Heart left ventricle (tissue), 16 donors: ENCODE data around the gene DEAF1. TPM values are rescaled to one million over a fixed set of nuclear protein-coding genes. Genes with fewer than 3 reads are reported as not detected.
A peak's percentile ranks its signal among the peaks of the same experiment; 100 is the strongest.

ENCODE experiments used
- ATAC-seq, 4 donors: fragments of 200-7000 bp; cut with Tn5 transposase; one replicate each; pipeline ENCODE4 v1.9.1; 2020 to 2022; ENCODE audit warnings: moderate library complexity in 4 of 4, mild to moderate bottlenecking in 3 of 4, moderate number of reproducible peaks in 1 of 4
- DNase-seq, 5 donors: peaks; one replicate each; pipeline ENCODE4 v3.0.0-alpha.2; 2020
- H3K27ac ChIP-seq, 12 donors: fragments of 200-600 bp; sonication (generic) in 4 of 12; one replicate each; pipeline versions ENCODE4 v1.5.0 to v1.8.0; 2016 to 2022; ENCODE audit warnings: mild to moderate bottlenecking in 2 of 12
- H3K27me3 ChIP-seq, 9 donors: fragments of 200-600 bp; sonication (generic) in 2 of 9; one replicate each; pipeline versions ENCODE4 v1.5.1 to v1.8.0; 2016 to 2022; ENCODE audit warnings: mild to moderate bottlenecking in 3 of 9
- H3K36me3 ChIP-seq, 9 donors: fragments of 200-600 bp; sonication (generic) in 2 of 9; one replicate each; pipeline versions ENCODE4 v1.5.0 to v1.8.0; 2018 to 2022; ENCODE audit warnings: mild to moderate bottlenecking in 2 of 9
- H3K4me1 ChIP-seq, 12 donors: fragments of 200-600 bp; sonication (generic) in 4 of 12; one replicate each; pipeline versions ENCODE4 v1.5.0 to v1.8.0; 2016 to 2022; ENCODE audit warnings: mild to moderate bottlenecking in 3 of 12
- H3K4me3 ChIP-seq, 12 donors: fragments of 200-600 bp; sonication (generic) in 4 of 12; one replicate each; pipeline versions ENCODE4 v1.5.0 to v1.8.0; 2017 to 2022; ENCODE audit warnings: mild to moderate bottlenecking in 9 of 12, moderate library complexity in 4 of 12
- H3K9me3 ChIP-seq, 12 donors: fragments of 200-600 bp; sonication (generic) in 4 of 12; one replicate each; pipeline versions ENCODE4 v1.5.0 to v1.8.0; 2016 to 2022; ENCODE audit warnings: mild to moderate bottlenecking in 1 of 12
- POLR2A ChIP-seq, 2 donors: fragments of 450-650 bp; IDR thresholded peaks; one replicate each; pipeline ENCODE4 v1.6.1; 2017; ENCODE audit warnings: antibody characterized with exemption in 2 of 2, mild to moderate bottlenecking in 2 of 2, moderate library complexity in 2 of 2
- WGBS, 4 donors: extraction: QIAGEN DNeasy Blood & Tissue Kit in 2 of 4; methylation state at CpG; one replicate each; pipeline versions ENCODE4 v1.1.5 to v1.1.7; 2013 to 2018; 5-methylcytosine and 5-hydroxymethylcytosine counted together
- intact Hi-C, 10 donors: fragments of 100-400 bp; cut with DNase I; formaldehyde crosslinking; loops; one replicate each; pipeline versions ENCODE4 v1.11.1 to v1.14.2; 2022
- polyA plus RNA-seq, 2 donors: library from polyadenylated mRNA; stranded (reverse); fragments of 200-250 nt; gene quantifications; one replicate each; pipeline ENCODE4 v1.2.3, GENCODE V29; 2013
- total RNA-seq, 9 donors: library from RNA; depleted of rRNA in 2 of 9; stranded (reverse); fragments of >200 nt in 2 of 9; fragmentation: NEBNext Ultra II Directional in 3 of 9; extraction: Animal tissue kit (Norgen Biotek cat#: 25700) in 3 of 9; gene quantifications; one replicate each; pipeline versions ENCODE4 v1.1.0 to v1.2.4, GENCODE V29; 2016 to 2023
- TF ChIP-seq, protein P1 (sequence below), 12 donors: fragments of 200-600 bp; sonication (generic) in 4 of 12; IDR thresholded peaks; one replicate each; pipeline versions ENCODE4 v1.5.0 to v1.8.0; 2018 to 2022; ENCODE audit warnings: antibody characterized with exemption in 12 of 12, mild to moderate bottlenecking in 5 of 12
- donor health status: ischemic (EF 13 %, LVEDD 7.1; RV severe dilation, severe dysfunction).
- donor health status: healthy with polysubstance abuse.
- donor health status: DM: no; HTN: yes; CAD: no.
- donor health status: DM: no; HTN: no; CAD: no.
- donor health status: ischemic (EF 25% LVEDD 6.9; RV normal size, moderate dysfunction).
- donor health status: ischemic (EF 25% LVEDD 5.7; RV mildly dilated, moderate dysfunction).
- donor health status: healthy.
- donor health status: DM: yes; HTN: yes; CAD: no.
- donor health status: ischemic (EF 35%, LVEDD 5.7; RV mildly dilated, moderate dysfunction).
- donor health status: nonischemic (EF 11% LVEDD 7.7; RV severe dilation, severe dysfunction).
- donor health status: DM: yes; HTN: yes; CAD: no.
- donor health status: PGD.
- donor health status: ischemic (EF 29% LVEDD 5.4; RV normal size, mild dysfunction).
- donor health status: nonischemic (EF 23%, LVEDD 6.1; RV moderate dilation, normal function).

DEAF1 gene
- total and polyA plus RNA-seq, 11 donors, result 11.8 to 25.6 (median 15.1) TPM

DNA sequence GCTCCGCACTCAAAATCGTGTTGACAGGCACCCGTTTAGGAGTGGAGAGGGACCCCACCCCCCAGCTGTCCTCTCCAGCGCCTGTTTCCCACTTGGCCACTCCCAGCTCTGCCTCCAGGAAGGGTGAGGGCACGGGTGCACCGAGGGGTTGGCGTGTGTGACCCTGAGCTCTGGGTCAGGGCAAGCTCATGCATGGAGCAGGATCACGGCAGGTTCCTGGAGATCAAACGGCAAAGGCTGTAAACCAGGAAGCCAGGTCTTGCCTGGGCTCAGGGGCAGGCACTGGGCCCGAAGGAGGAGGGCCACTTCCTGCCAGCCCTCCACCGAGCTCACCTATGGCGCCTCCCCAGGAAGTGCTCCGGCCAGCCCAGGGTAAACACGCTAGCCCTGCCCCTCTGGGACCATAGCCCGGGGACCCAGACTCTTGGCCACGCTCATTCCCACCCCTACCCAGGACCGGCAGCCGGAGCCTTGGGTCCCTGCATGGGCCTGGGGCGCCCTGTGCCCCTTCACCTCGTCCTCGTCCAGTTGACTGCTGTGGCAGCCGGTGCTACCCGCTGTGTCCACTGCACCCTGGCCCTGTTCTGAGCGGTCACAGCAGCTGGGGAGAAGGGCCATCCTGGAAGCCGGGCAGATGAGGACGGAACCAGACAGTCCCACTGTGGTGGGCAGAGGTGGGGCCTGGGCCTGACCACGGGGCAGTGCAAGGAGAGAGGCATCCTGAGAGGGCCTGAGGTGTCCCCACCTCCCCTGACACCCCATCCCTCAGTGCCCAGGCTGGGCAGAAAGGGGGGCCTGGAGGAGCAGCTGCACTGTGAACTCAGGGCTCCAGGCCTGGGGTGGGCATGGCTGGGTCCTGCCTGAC is 10.0 kb upstream of the DEAF1 start:
- no peaks in the 10 kb centered on the region for H3K9me3 ChIP-seq
- peak in 3 of 4 donors; percentile 13 to 43 (median 33) for ATAC-seq
- peaks cover 0 to 32% (median 15%) of the 10 kb centered on the region in 9 donors for H3K36me3 ChIP-seq
- WGBS, 4 donors, result 65 to 83% (median 70%) methylated on average over 18 to 27 of the region's 27 CpGs
- H3K4me1 ChIP-seq, result peaks cover 0 to 32% (median 17%) of the 10 kb centered on the region in 12 donors
- peaks cover 0 to 40% (median 14%) of the 10 kb centered on the region in 9 donors for H3K27me3 ChIP-seq
- peak overlapping the region in 1 of 12 donors; percentile 78 for H3K27ac ChIP-seq
- intact Hi-C loops, result no loop called here
- TF ChIP-seq, protein P1, sequence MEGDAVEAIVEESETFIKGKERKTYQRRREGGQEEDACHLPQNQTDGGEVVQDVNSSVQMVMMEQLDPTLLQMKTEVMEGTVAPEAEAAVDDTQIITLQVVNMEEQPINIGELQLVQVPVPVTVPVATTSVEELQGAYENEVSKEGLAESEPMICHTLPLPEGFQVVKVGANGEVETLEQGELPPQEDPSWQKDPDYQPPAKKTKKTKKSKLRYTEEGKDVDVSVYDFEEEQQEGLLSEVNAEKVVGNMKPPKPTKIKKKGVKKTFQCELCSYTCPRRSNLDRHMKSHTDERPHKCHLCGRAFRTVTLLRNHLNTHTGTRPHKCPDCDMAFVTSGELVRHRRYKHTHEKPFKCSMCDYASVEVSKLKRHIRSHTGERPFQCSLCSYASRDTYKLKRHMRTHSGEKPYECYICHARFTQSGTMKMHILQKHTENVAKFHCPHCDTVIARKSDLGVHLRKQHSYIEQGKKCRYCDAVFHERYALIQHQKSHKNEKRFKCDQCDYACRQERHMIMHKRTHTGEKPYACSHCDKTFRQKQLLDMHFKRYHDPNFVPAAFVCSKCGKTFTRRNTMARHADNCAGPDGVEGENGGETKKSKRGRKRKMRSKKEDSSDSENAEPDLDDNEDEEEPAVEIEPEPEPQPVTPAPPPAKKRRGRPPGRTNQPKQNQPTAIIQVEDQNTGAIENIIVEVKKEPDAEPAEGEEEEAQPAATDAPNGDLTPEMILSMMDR (IDR thresholded peaks at IDR 0.05), result no peak
- TF ChIP-seq POLR2A (IDR thresholded peaks at IDR 0.05), result no peak
- peak overlapping the region in 2 of 12 donors; percentile 56 to 60 for H3K4me3 ChIP-seq
- DNase-seq, result peak in 1 of 5 donors; percentile 60

DNA sequence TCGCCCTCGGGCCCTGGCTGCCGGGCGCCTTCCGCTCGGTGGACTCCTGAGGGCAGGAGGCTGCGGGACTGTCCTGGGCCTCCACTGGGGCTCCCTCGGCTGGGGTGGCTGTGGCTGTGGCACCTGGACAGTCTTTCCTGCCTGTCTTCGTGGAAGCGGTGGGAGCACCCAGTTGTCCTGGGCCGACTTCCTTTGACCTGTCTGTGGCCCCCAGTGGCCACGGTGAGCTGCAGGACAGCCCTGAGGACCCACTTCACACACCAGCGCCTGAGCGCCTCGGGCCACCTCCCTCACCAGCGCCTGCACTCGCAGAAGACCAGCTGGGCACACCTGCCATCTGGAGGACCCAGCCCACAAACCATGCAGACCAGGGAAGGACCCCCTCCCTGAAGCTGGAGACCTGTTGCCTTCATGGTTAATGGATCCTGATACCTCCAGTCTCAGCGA is 9.2 kb upstream of the DEAF1 start:
- Histone ChIP-seq H3K36me3 (peaks cover 0 to 40% (median 20%) of the 10 kb centered on the region in 9 donors), H3K9me3 (no peaks in the 10 kb centered on the region), H3K4me1 (peaks cover 0 to 32% (median 17%) of the 10 kb centered on the region in 12 donors), H3K27ac (no peak overlapping the region), H3K4me3 (no peak overlapping the region), H3K27me3 (peaks cover 0 to 33% (median 14%) of the 10 kb centered on the region in 9 donors)
- WGBS, 4 donors, result 87 to 93% (median 92%) methylated on average over 16 to 18 of the region's 18 CpGs
- DNase-seq (no peak), ATAC-seq (no peak)
- intact Hi-C loops, result no loop called here
- TF ChIP-seq, protein P1 (IDR thresholded peaks at IDR 0.05), result no peak
- no peak for TF ChIP-seq POLR2A (IDR thresholded peaks at IDR 0.05)

DNA sequence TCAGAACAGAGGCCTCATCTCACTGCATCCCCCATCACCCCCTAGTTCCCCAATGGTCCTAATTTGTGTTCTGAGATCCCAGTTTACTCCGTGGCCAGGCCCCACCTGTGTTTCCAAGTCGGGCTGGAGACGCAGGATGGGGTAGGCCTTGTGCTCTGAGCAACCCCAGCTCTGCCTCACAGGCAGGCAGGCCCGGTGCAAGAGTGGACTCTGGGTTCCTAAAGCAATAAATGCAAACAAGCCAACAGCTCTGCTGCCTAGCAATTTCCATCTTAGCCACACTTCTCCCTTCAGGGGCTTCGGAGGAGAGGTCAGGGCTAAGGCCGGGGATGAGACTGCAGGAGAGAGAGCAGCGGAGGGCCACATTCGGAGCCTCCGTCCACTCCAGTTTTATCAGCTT is 8.5 kb upstream of the DEAF1 start:
- 88 to 96% (median 94%) methylated on average over 9 of the region's 9 CpGs for whole genome bisulfite sequencing, 4 donors
- H3K9me3 ChIP-seq, result no peaks in the 10 kb centered on the region
- H3K4me3 ChIP-seq, result no peak overlapping the region
- TF ChIP-seq, protein P1 (IDR thresholded peaks at IDR 0.05), result no peak
- no peak for TF ChIP-seq POLR2A (IDR thresholded peaks at IDR 0.05)
- H3K4me1 ChIP-seq, result peaks cover 0 to 36% (median 17%) of the 10 kb centered on the region in 12 donors
- H3K36me3 ChIP-seq, result peaks cover 0 to 45% (median 22%) of the 10 kb centered on the region in 9 donors
- DNase-seq (no peak), ATAC-seq (no peak)
- H3K27me3 ChIP-seq, result peaks cover 0 to 31% (median 14%) of the 10 kb centered on the region in 9 donors
- intact Hi-C loops, result no loop called here
- H3K27ac ChIP-seq, result no peak overlapping the region
